RWPE1 (cell line): ENCODE measurements around the gene COLEC12.

Source experiments
- CTCF ChIA-PET: fragments of 350-600 bp; sonication (Branson Sonifier 250); formaldehyde crosslinking; extraction: SDS; loops from one replicate; lab custom pipeline; 2021; lab: Yijun Ruan, JAX
- POLR2A ChIA-PET: fragments of 400-600 bp; formaldehyde crosslinking; extraction: SDS; loops from one replicate; lab custom pipeline; 2020; ENCODE audit warnings: antibody characterized with exemption; ENCODE audit not compliant: low non-redundant PET; lab: Yijun Ruan, JAX
- DNase-seq: peaks from one replicate; pipeline ENCODE4 v3.0.0; 2012; ENCODE audit warnings: low spot score
- H3K27ac ChIP-seq: fragments of 450-650 bp; 2 replicates; pipeline ENCODE4 v1.5.1; 2017
- TF ChIP-seq, protein P1 (sequence below): fragments of 450-650 bp; conservative IDR thresholded peaks from 2 replicates; pipeline ENCODE4 v1.5.1; 2017; ENCODE audit warnings: low read depth, mild to moderate bottlenecking

Gene COLEC12

DNA sequence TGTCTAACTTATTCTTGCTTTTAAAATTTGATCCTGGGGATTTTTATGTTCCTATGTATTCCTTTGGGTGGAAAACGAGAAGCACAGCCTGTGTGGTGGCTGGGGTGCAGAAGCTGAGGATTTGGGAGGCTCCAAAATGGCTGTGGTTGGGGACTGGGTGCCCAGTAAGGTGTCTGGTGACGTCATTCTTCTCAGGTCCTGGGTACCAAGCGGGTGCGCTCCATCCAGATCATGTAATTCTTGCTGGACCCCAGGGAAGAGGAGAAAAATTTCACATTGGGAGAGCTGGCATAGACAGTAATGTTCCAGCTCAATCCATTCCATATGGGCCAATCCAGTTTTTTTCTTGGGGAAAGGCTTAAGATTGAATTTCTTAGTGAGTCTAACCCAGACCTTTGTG is 171.6 kb downstream of the COLEC12 start:
- ChIA-PET CTCF (no interaction called here), POLR2A (no interaction called here)
- no peak for DNase-seq
- no peak overlapping the region for H3K27ac ChIP-seq
- TF ChIP-seq, protein P1, sequence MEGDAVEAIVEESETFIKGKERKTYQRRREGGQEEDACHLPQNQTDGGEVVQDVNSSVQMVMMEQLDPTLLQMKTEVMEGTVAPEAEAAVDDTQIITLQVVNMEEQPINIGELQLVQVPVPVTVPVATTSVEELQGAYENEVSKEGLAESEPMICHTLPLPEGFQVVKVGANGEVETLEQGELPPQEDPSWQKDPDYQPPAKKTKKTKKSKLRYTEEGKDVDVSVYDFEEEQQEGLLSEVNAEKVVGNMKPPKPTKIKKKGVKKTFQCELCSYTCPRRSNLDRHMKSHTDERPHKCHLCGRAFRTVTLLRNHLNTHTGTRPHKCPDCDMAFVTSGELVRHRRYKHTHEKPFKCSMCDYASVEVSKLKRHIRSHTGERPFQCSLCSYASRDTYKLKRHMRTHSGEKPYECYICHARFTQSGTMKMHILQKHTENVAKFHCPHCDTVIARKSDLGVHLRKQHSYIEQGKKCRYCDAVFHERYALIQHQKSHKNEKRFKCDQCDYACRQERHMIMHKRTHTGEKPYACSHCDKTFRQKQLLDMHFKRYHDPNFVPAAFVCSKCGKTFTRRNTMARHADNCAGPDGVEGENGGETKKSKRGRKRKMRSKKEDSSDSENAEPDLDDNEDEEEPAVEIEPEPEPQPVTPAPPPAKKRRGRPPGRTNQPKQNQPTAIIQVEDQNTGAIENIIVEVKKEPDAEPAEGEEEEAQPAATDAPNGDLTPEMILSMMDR: no peak

GRCh38 chr18:326846-327245 is 173.7 kb downstream of the COLEC12 start:
- ChIA-PET POLR2A (no interaction called here), CTCF (no interaction called here)
- DNase-seq: no peak
- TF ChIP-seq, protein P1: no peak
- no peak overlapping the region for H3K27ac ChIP-seq

DNA sequence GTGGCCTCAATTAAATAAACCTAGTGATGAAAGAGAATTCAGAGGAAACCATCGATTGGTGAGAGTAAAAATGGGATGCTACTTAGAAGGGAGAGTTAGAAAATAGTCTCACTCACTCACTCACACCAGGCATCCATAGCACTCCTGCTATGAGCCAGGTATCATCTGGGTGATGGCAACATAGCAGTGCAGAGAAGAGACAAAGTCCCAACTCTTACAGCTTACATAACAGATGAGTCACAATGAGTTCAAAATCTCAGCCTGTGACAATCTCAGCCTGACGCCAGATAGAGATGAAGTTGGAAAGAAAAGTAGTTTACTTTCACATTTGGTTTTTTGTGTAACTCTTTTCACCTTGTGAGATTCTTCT is 177.3 kb downstream of the COLEC12 start:
- ChIA-PET POLR2A (no interaction called here), CTCF (no interaction called here)
- H3K27ac ChIP-seq: no peak overlapping the region
- TF ChIP-seq, protein P1: no peak
- DNase-seq: no peak

DNA sequence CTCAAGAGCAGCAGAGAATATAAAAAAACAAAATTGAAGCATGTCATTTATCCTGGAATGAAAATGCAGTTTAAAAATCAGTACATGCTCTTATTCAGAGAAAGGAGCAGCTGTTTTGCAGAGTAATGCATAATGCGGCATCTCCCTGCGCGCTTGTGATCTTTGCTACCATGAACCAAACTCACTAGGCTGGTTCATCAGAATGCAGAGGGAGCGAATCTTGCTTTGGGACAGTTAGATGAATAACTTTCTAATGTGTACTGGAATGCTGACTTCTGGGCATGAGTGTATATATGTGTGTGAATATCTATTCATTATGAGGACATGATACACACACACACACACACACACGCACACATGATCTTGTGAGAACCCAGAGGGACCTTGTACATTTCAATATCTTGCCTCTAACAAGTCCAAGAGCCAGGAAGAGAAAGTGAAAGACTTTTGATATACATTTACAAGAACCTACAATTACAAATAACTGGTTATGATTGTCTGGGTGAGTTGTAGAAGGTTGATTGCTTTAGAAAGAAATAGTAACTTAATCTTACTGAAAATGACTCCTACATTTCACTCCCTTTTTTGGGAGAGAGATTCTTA is 178.5 kb downstream of the COLEC12 start:
- no peak for DNase-seq
- TF ChIP-seq, protein P1: no peak
- no peak overlapping the region for H3K27ac ChIP-seq
- ChIA-PET CTCF (no interaction called here), POLR2A (no interaction called here)

GRCh38 chr18:320155-320554 is 180.3 kb downstream of the COLEC12 start:
- DNase-seq: no peak
- ChIA-PET POLR2A (no interaction called here), CTCF (no interaction called here)
- TF ChIP-seq, protein P1: no peak
- no peak overlapping the region for H3K27ac ChIP-seq

- no peak overlapping the region for H3K27ac ChIP-seq
- no peak for DNase-seq
- POLR2A ChIA-PET: no interaction called here
- TF ChIP-seq, protein P1: no peak
- CTCF ChIA-PET: no interaction called here
These were observed 180.8 kb downstream of the COLEC12 start for GRCh38 chr18:319720-320119.
